GM06990 (cell line): Measurements from ENCODE around the gene LNP1.
"Not testable (repeated sequence)": the region's sequence is repeated elsewhere in the genome, so short reads cannot be mapped to it uniquely, and the experiment has no call there.

Experiments used
- DNase-seq: peaks from one replicate; pipeline ENCODE4 v3.0.0-alpha.2; 2011; ENCODE audit not compliant: insufficient read length; ENCODE audit errors: extremely low read depth
- H3K27me3 ChIP-seq: replicated peaks from 2 replicates; pipeline ENCODE4 v1.6.0; 2011; ENCODE audit warnings: low read length; ENCODE audit not compliant: control insufficient read depth, insufficient read depth
- H3K36me3 ChIP-seq: 2 replicates; pipeline ENCODE4 v1.5.1; 2011; ENCODE audit warnings: low read length; ENCODE audit not compliant: control insufficient read depth, insufficient read depth
- H3K4me3 ChIP-seq: replicated peaks from 2 replicates; pipeline ENCODE4 v1.5.1; 2011; ENCODE audit warnings: low read depth, mild to moderate bottlenecking, control low read depth, low read length
- TF ChIP-seq, protein P1 (sequence below): IDR thresholded peaks from 2 replicates; pipeline ENCODE4 v1.5.1; 2011; ENCODE audit warnings: low read length, control low read depth, mild to moderate bottlenecking, inconsistent platforms; ENCODE audit not compliant: insufficient read depth, poor library complexity, severe bottlenecking

Gene LNP1, protein sequence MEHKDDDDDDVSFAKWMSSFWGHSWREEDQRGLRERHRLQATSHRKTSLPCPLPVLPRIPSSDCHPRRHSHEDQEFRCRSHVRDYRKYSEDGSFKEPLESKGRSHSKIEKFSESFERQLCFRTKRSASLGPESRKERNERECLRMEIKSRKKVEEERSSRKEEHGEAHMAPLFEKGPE

DNA sequence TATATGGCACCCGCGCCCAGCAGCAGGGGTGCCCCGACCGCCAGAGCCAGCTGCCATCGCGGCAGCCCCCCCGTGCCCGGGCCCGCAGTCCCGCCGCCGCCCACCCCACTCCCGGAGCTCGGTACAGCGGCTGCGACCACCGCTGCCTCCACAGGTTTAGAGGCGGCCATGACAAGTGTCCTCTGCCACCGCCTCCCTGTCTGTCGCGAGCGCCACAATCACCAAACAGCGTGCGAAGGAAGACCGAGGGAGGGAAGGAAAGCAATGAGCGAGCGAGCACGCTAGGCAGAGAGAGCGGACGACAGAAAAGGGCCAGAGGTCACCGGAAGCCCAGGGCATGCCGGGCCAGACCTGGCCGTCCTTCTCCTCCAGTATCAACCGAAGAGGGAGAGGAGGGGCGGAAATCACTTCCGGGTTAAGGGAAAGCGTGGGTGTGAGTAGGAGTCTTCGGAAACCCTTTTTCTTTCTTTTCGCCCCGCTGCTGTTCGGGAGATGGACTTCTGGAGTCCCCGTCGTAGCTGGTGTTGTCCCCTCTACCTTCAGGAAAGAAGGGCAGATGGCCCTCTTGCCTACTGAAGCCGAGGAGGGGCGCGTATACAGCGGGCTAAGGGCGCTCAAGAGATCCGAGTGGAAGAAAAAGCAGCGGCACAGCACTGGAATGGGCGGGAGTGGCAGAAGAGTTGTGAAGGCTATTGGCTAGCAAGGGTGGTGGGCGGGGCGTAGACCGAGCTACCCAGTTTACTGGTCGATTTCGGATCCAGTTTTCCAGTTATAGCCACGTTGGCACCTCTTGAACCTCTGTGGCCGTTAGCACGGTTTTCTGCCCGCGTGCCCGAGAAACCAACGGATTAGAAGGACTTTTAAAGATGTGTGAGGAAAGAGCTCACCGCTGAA lies at the start of gene LNP1, which contains the start of gene TOMM70:
Gene LNP1 (plus strand): TSS at position 760 of the 894 bp plus-strand sequence. CDS start 28,191 bp downstream, outside the sequence.
Gene TOMM70 (minus strand): TSS at position 310 of the 894 bp plus-strand sequence. CDS start 140 bp downstream, at position 170.
- Histone ChIP-seq H3K27me3 (no peaks in the 10 kb centered on the region), H3K4me3 (peak within 1 kb of the TSS; percentile 81), H3K36me3 (no peaks in the 10 kb centered on the region)
- TF ChIP-seq, protein P1, sequence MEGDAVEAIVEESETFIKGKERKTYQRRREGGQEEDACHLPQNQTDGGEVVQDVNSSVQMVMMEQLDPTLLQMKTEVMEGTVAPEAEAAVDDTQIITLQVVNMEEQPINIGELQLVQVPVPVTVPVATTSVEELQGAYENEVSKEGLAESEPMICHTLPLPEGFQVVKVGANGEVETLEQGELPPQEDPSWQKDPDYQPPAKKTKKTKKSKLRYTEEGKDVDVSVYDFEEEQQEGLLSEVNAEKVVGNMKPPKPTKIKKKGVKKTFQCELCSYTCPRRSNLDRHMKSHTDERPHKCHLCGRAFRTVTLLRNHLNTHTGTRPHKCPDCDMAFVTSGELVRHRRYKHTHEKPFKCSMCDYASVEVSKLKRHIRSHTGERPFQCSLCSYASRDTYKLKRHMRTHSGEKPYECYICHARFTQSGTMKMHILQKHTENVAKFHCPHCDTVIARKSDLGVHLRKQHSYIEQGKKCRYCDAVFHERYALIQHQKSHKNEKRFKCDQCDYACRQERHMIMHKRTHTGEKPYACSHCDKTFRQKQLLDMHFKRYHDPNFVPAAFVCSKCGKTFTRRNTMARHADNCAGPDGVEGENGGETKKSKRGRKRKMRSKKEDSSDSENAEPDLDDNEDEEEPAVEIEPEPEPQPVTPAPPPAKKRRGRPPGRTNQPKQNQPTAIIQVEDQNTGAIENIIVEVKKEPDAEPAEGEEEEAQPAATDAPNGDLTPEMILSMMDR = no peak
- DNase-seq = peak; percentile 93

DNA sequence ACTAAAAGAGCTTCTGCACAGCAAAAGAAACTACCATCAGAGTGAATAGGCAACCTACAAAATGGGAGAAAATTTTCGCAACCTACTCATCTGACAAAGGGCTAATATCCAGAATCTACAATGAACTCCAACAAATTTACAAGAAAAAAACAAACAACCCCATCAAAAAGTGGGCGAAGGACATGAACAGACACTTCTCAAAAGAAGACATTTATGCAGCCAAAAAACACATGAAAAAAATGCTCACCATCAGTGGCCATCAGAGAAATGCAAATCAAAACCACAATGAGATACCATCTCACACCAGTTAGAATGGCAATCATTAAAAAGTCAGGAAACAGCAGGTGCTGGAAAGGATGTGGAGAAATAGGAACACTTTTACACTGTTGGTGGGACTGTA lies 49.6 kb upstream of the LNP1 start:
- not testable (repeated sequence) for H3K27me3 ChIP-seq, DNase-seq, H3K4me3 ChIP-seq
- H3K36me3 ChIP-seq = peaks cover 27% of the 10 kb centered on the region

DNA sequence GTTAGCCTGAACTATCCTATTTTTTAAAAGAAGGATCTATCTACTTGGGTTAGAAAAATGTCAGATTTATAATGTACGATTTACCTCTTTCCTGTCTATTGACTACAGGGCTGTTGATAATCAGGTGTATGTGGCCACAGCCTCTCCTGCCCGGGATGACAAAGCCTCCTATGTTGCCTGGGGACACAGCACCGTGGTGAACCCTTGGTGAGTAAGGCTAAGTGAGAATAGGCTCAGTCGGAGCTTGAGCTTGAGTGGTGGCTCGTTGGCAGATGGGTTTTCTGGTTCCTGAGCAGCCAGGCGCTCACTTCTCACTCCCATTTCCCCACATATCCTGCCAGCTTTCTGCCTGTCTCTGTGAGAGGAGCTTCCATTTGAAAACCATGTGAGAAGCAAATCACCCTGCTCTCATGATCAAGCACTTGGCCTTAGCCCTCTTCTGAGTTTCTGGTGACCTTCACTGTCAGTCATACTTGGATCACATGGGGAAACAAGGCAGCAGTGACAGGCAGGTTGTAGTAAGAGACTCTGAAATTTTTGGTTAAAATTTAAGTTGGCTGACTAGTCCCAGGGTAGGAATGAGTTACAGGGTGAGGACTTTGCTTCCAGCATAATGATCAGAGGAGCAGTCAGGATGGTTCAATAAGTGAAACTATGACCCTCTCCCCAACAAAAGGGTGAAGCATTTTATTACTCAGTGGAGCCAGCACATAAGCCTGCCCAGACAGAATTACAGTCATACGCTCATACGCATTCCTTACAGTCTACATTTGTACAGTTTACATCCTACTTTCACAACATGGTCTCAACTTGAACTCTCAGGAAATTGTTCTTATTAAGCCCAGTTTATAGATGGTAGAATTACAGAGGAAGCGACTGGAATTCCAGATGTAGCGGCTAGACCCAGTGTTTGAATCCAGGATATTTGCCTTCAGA lies 48.8 kb upstream of the LNP1 start:
- Histone ChIP-seq H3K36me3 (peaks cover 24% of the 10 kb centered on the region), H3K4me3 (no peak overlapping the region), H3K27me3 (no peaks in the 10 kb centered on the region)
- no peak for DNase-seq
- TF ChIP-seq, protein P1 = no peak

DNA sequence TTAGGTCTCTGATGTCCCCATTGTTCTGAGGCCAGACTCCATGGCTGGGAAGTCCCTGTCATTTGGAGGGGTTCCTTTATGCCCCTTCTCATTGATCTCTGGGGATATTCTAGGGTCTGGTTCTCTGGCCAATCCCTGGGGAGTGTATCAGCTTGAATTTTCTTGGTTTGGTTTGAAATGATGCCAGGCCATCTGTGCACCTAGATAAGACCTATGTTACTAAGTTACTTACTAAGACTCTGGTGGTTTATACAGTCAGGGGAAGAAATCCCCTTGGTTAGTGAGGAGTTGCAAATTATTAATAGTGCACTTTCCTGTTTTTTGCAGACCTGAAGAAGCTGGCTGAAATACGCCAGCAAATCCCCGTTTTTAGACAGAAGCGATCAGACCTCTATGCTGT lies 46.5 kb upstream of the LNP1 start:
- H3K4me3 ChIP-seq = no peak overlapping the region
- peaks cover 12% of the 10 kb centered on the region for H3K36me3 ChIP-seq
- TF ChIP-seq, protein P1 = no peak
- no peak for DNase-seq
- H3K27me3 ChIP-seq = no peaks in the 10 kb centered on the region

DNA sequence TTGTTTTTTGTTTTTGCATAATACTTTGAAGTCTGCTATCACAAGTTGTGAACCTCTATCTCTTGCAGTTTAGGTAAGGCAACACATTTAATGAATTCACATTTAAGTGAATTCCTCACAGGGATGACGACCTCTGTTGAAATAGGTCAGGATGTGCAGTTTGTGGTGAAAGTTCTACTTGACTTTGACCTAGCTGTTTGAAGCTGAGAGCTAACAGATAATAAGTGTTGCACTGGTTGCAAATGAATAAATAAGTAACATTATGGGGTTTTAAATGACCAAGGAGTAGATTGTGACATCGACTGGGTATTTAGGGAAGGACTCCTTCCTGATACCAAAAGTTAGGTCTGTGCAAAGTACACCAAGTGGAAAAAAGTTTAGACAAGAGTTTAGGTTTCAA lies 42.9 kb upstream of the LNP1 start:
- Histone ChIP-seq H3K4me3 (no peak overlapping the region), H3K36me3 (peaks cover 3% of the 10 kb centered on the region), H3K27me3 (no peaks in the 10 kb centered on the region)
- TF ChIP-seq, protein P1 = no peak
- DNase-seq = no peak
